Nephron (organoid): Measurements from ENCODE around the gene MGA.

Experiments
- H3K27ac Mint-ChIP-seq, 3 experiments: 2 replicates each; pipeline ENCODE4 v1.8.0; 2020; ENCODE audit warnings: mixed read lengths in 3 of 3, mild to moderate bottlenecking in 2 of 3, moderate library complexity in 1 of 3
- H3K27me3 Mint-ChIP-seq: 2 replicates; pipeline ENCODE4 v1.8.0; 2021; ENCODE audit warnings: low read depth, mild to moderate bottlenecking, moderate library complexity, mixed read lengths
- H3K36me3 Mint-ChIP-seq: 2 replicates; pipeline ENCODE4 v1.8.0; 2020; ENCODE audit warnings: low read depth, mixed read lengths
- H3K4me1 Mint-ChIP-seq: 2 replicates; pipeline ENCODE4 v1.8.0; 2020; ENCODE audit warnings: mixed read lengths
- H3K4me3 Mint-ChIP-seq, 3 experiments: 2 replicates each; pipeline ENCODE4 v1.8.0; 2020; ENCODE audit warnings: mild to moderate bottlenecking in 3 of 3, mixed read lengths in 3 of 3, moderate library complexity in 2 of 3
- H3K9me3 Mint-ChIP-seq: 2 replicates; pipeline ENCODE4 v1.8.0; 2020; ENCODE audit warnings: mixed read lengths
- CTCF ChIP-seq, 3 experiments: fragments of 200-600 bp; sonication (generic); IDR thresholded peaks; one replicate each; pipeline ENCODE4 v1.5.0; 2021; ENCODE audit warnings: antibody characterized with exemption in 3 of 3; ENCODE audit not compliant: unreplicated experiment in 3 of 3

The MGA gene

GRCh38 chr15:41811432-41812195, 151.4 kb downstream of the MGA start:
- Mint-ChIP-seq H3K27me3 (no peaks in the 10 kb centered on the region), H3K4me1 (no peaks in the 10 kb centered on the region), H3K9me3 (no peaks in the 10 kb centered on the region), H3K4me3 (no peak overlapping the region), H3K36me3 (peaks cover 4% of the 10 kb centered on the region), H3K27ac (no peak overlapping the region)
- peak; percentile 84 to 89 (median 87) for TF ChIP-seq CTCF (IDR thresholded peaks at IDR 0.05; ENCODE audit: unreplicated experiment in 3 of 3)

GRCh38 chr15:41812820-41813375, 152.7 kb downstream of the MGA start:
- Mint-ChIP-seq H3K4me1 (no peaks in the 10 kb centered on the region), H3K4me3 (no peak overlapping the region), H3K9me3 (no peaks in the 10 kb centered on the region), H3K27me3 (no peaks in the 10 kb centered on the region), H3K27ac (no peak overlapping the region), H3K36me3 (peaks cover 16% of the 10 kb centered on the region)
- TF ChIP-seq CTCF (IDR thresholded peaks at IDR 0.05; ENCODE audit: unreplicated experiment in 3 of 3): no peak

- Mint-ChIP-seq H3K9me3 (no peaks in the 10 kb centered on the region), H3K4me1 (no peaks in the 10 kb centered on the region), H3K36me3 (peaks cover 20% of the 10 kb centered on the region), H3K27me3 (no peaks in the 10 kb centered on the region), H3K27ac (no peak overlapping the region), H3K4me3 (no peak overlapping the region)
- TF ChIP-seq CTCF (IDR thresholded peaks at IDR 0.05; ENCODE audit: unreplicated experiment in 3 of 3): no peak
These were observed 153.2 kb downstream of the MGA start for GRCh38 chr15:41813426-41813825.

GRCh38 chr15:41814534-41814933, 154.3 kb downstream of the MGA start:
- Mint-ChIP-seq H3K36me3 (peaks cover 26% of the 10 kb centered on the region), H3K27ac (no peak overlapping the region), H3K4me3 (no peak overlapping the region), H3K27me3 (no peaks in the 10 kb centered on the region), H3K4me1 (no peaks in the 10 kb centered on the region), H3K9me3 (no peaks in the 10 kb centered on the region)
- no peak for TF ChIP-seq CTCF (IDR thresholded peaks at IDR 0.05; ENCODE audit: unreplicated experiment in 3 of 3)

- peaks cover 41% of the 10 kb centered on the region for H3K36me3 Mint-ChIP-seq
- no peaks in the 10 kb centered on the region for H3K27me3 Mint-ChIP-seq
- TF ChIP-seq CTCF (IDR thresholded peaks at IDR 0.05; ENCODE audit: unreplicated experiment in 3 of 3): no peak
- no peaks in the 10 kb centered on the region for H3K9me3 Mint-ChIP-seq
- no peak overlapping the region for H3K27ac Mint-ChIP-seq
- no peaks in the 10 kb centered on the region for H3K4me1 Mint-ChIP-seq
- no peak overlapping the region for H3K4me3 Mint-ChIP-seq
These were observed 156.6 kb downstream of the MGA start for GRCh38 chr15:41816788-41817187.

GRCh38 chr15:41817327-41817726, 157.1 kb downstream of the MGA start:
- Mint-ChIP-seq H3K9me3 (no peaks in the 10 kb centered on the region), H3K36me3 (peaks cover 41% of the 10 kb centered on the region)

More at GRCh38 chr15:41817327-41817726, 157.1 kb downstream of the MGA start:
- Mint-ChIP-seq H3K27me3 (no peaks in the 10 kb centered on the region), H3K4me3 (no peak overlapping the region), H3K4me1 (no peaks in the 10 kb centered on the region), H3K27ac (no peak overlapping the region)
- no peak for TF ChIP-seq CTCF (IDR thresholded peaks at IDR 0.05; ENCODE audit: unreplicated experiment in 3 of 3)
